GM19023 (cell line): ENCODE measurements around the gene STRN3.
"Not testable (repeated sequence)": the region's sequence is repeated elsewhere in the genome, so short reads cannot be mapped to it uniquely, and the experiment has no call there.

Experiments used
- ATAC-seq: cut with Tn5 transposase; IDR thresholded peaks from one replicate; pipeline ENCODE4 v1.9.1; 2021; ENCODE audit warnings: mild to moderate bottlenecking, moderate library complexity; ENCODE audit not compliant: unreplicated experiment

STRN3 gene

DNA sequence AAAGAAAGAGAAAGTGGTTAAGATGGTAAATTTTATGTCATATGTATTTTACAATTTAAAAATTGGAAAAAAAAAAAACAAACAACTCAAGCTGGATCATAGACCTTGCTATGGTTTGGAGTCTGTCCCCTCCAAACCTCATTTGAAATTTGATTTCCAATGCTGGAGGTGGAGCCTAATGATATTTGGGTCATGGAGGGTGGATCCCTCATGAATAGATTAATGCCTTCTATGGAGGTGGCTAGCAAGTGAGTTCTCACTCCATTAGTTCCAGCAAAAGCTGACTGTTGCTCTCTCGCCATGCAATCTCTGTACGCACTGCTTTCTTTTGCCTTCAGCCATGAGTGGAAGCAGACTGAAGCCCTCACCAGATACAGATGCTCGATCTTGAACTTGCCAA is 22.9 kb downstream of the STRN3 start:
- ATAC-seq = no peak

DNA sequence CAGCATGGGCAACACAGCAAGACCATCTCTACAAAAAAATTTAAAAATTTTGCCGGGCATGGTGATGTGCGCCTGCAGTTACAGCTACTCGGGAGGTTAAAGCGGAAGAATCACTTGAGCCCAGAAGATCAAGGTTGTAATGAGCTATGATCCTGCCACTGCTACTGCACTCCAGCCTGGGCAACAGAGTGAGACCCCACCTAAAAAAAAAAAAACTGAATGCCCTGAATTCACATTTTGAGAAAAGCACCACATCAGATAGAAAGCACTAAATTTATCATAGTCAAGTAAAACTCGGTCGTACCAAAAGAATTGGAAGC is 24.9 kb downstream of the STRN3 start:
- no peak for ATAC-seq

DNA sequence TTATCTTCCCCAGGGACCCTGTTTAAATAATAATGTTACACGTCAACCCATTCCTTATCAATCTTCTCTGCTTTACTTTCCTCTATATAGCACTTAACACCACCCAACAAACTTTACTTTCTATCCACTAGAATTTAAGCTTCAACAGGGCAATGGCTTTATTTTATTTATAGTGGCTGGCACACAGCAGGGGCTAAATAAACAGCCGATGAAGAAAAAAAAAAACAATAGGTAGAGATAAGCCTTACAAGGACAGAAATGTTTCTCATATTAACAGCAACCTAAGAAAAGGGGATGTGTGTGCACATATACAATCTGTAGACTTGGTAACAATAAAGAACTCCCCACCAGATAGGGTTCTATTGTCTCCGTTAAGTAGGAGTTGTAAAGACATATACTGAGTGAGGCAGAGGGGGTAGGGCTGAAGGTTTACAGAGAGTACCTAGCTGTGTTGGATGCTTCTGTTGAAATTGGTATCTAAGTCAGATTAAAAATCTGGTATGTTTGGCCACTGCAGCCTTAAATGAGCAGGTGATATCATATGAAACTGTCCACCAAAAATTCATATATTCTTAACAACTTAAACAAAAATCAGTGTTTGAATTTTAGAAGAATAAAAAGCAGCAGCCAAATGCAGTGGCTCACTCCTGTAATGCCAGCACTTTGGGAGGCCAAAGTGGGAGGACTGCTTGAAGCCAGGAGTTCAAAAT is 25.4 kb downstream of the STRN3 start:
- no peak for ATAC-seq

DNA sequence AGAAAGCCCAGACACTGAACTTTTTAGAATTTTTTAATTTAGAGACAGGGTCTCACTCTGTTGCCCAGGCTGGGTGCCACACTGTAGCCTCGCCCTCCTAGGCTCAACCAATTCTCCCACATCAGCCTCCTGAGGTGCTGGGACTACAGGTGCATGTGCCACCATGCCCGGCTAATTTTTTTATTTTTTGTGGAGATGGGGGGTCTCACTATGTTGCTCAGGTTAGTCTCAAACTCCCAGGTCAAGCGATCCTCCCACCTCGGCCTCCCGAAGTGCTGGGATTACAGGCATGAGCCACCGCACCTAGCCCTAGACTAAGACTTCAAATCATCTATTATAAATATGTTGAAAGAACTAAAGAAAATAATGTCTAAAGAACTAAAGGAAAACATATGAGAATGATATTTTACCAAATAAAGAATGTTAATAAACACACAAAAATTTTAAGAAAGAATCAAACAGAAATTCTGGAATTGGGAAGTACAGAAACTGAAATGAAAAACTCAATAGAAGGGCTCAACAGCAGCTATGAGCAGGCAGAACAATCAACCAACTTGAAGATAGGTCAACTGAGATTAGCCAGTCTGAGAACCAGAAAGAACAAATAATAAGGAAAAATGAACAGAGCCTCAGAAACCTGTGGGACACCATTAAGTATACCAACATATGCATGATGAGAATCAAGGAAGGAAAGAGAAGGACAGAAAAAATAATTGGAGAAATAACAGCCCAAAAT is 27.0 kb downstream of the STRN3 start:
- no peak for ATAC-seq

DNA sequence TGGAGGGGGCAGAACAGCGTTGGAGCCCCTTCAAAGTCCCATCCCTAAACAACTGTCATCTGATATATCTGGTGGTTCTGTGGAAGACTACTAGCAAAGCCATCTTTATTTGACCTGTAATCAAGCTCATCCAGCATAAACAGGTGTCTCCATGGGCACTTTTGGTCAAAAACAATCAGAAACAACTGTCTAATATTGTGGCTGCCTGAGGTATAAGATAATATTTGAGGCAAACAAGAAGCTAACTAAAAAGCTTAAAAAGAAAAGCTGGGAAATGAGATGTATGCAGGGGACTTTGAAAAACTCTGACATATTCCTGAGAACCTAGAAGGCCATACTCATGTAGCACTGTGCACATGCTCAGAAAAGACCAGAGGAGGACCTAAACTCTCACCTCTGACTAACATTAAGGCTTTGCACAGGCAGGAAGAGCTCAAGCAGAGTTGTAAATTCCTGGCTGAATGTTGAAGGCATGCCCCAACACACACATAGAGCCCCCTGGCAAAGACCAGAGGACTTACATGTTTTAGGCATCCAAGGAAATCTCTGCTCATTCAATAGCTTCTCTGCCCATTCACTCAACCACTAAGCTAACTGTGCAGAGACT is 28.0 kb downstream of the STRN3 start:
- no peak for ATAC-seq

DNA sequence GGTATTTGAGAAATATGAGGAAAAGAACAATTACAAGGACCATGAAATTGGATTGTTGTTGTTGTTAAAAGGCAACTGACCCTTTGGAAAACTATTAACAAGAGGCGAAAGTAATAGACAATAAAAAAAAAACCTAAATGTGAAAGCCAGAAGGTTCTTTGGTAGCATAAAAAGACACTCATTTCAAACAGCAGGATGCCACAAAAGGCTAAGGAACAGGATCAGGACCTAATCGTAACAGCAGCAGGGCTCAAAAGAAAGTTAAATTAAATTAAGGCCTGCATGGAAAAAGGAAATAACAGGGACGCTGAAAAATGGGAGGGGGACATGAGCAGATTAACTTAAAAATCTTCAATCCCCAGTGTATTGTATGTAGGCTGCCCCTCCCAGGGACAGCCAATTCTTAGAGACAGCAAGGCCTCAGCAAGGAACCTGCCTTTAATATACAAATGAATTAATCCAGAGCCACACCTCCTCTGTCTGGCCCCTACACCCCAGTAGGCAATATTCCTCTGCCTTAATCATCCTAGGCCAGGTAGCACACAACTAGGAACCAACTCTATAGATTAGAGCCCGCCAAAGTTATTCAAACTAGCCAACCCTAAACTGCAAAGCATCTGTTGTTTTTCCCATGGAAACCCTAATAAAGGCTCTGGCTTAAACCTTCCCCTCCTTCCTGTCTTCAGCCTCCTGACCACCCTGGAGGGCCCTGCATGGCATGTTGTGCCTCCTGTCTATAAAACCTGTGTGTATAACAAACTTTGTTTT is 29.1 kb downstream of the STRN3 start:
- ATAC-seq = no peak

DNA sequence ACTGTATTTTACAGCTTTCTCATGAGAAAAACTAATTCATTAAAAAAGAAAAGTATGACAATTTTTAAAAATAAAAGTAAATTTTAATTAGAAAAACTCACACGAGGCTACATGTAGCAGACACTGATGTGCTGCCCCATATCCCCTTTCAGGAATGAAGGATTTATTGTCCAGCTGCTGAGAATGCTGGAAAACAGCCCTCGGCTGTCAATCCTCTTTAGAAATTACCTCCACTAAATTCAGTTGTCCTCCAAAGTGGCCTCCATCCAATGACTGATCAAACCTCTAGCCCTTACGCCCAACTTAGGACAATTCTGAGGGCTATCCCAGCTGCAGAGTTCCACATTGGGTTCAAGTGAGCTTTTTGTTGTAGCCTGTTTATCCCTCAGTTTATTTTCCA is 30.5 kb downstream of the STRN3 start:
- ATAC-seq = no peak

DNA sequence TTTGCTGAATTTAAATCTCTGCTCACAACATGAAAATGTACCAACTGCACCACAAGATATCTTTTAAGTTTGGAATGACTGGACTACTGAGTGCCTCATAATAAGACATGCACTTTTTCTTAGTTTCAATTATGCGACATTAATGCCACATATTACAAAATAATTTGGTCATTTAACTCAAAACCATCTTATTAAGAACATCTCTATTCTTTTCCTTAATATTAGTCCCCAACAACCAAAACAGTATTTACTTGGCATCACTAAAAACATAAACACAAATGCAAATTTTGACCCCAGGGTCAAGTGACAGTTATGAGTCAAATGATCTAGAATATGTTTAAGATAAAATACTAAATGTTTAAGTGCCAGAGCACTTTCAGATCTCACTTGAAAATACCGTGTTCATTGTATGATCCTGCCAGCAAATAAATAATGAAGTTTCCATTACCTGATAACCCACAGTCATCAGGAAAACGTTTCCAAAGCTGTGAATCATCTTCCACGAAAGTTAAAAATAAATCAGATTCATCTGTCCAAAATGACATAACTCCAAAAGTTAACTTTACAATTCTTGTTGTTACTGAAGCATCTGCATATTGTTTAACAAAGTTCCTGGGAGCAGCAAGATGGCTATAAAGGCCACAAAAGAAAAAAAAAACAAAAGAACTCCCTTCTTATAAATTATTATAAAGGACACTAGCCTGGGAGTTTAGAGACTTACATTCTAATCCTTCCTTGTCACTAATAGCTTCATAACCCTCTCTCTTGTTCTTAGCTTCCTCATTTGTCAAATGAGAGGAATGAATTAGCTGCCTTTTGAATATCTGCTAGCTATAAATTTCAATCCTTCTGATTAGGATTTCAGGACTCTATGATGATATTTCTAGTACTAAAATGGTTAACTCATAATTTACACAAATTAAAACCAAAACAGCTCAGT is 31.2 kb downstream of the STRN3 start:
- peak; percentile 51 for ATAC-seq

DNA sequence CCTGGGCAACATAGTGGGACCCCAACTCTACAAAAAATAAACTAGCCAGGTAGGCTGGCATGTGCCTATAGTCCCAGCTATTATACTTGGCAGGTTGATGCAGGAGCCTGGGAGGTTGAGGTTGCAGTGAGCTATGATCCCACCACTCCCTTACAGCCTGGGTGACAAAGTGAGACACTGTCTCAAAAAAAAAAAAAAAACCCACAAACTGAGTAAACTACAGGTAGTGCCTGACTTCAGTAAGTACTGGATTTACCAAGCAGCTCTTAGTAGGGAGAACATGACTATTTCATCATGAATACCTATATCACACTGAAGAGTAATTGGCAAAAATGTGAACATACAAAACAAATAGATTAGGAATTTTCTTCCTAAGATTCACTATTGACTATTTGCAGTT is 33.1 kb downstream of the STRN3 start:
- no peak for ATAC-seq

DNA sequence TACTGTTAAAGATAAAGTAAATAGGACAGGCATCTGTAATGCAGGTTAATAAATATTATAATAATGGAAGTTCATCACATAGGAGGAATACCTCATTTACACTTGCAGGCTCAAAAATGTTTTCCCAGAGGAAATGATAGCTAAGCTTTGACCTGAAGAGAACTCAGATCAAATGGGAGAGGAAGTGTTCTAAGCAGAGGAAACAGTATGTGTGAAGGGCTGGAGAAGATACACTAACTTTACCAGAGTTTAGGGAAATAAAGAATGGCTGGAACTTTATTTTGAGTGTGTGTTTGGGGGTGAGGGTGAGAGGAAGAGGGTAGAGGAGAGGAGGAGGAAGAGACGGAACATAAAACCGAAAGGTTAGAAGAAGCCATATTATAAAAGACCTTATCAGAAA is 34.8 kb downstream of the STRN3 start:
- no peak for ATAC-seq

DNA sequence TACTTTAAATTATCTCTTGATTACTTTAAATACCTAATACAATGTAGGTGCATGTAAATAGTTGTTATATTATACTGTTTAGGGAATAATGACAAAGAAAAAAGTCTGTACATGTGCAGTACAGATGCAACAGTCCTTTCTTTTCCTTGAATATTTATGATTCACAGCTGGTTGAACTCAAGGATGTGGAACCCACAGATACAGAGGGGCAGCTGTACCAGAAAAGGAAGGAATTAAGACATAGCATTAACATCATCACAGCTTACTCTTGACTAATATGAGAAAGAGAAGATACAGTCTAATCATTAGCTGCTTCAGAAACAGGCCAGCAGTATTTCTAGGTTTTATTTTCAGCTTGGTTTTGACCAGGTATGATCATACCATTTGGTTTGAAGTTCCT is 35.4 kb downstream of the STRN3 start:
- no peak for ATAC-seq

DNA sequence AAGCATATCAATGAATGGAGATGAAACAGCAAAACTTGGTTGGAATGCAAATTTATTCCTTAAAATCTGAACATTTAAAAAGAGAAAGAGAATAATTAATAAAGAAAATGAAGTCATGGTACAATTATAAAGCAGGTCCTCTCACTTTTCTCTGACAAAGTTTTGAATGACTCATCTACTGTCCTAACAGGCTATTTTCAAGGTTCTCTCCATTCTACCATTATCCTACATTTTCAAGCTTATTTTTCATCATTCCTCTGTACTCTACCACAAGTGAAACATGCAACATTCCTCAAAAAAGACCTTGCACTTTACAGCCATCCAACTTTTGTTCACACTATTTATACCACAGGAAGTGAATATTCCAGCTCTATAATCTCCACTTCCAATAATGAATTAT is 37.7 kb downstream of the STRN3 start:
- ATAC-seq = no peak

DNA sequence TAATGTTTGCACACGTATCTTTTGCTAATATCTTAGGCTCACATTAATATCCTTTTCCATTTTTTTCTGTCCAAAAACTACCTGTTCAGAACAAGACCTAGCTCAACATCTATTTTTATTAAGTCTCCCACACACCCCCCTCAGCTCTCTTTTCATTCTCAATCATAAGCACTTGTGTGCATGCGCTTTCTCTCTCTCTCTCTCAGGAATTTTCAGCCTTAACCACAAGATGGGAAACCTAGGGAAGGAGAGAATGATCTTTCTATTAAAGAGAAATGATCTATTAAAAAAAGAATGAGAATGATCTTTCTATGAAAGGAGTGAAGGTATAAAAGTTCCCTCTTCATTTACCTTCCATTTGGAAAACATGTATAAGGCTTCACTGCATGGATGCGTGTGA is 40.4 kb downstream of the STRN3 start:
- no peak for ATAC-seq

DNA sequence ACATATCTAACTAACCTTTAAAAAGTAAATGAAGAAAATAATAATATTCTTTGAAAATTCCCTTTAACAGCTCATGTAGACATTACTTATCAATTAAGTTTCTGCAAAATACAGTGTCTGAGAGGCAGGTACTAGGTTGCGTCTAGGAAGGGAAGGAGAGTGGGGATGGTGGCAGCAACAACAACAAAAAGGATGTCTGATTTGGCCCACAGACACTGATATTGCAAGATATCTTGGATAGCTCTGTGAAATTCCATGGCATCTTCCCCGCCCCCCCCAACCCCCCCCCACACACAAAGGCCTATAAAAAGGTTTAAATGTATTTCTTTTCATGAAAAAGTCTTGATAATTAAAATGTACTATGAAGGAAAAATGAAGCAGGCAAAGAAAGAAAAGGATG is 42.3 kb downstream of the STRN3 start:
- ATAC-seq = no peak

DNA sequence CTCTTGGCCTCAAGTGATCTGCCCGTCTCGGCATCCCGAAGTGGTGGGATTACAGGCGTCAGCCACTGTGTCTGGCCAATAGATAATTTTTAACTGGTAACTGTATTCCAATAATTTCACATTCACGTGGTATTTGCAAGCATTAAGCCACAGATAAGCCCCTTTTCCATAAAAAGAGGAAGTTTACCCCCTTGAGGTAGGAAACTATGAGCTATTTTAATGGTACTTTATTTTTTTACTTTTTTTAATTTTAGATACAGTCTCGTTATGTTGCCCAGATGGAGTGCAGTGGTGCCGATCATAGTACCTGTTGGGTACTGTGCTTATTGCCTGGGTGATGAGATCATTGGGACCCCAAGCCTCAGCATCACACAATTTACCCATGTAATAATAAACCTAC is 43.6 kb downstream of the STRN3 start:
- ATAC-seq = no peak

DNA sequence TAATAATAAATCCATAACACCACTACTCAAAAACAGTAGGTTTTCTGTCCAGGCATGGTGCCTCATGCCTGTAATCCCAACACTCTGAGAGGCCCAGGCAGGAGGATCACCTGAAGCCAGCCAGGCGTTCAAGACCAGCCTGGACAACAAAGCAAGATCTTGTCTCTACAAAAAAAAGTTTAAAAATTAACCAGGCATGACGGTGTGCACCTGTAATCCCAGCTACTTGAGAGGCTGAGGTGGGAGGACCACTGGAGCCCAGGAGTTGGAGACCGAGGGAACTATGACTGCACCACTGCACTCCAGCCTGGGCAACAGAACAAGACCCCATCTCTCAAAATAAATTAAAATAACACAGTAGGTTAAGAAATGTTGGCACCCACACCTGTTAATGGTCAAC is 45.2 kb downstream of the STRN3 start:
- no peak for ATAC-seq

DNA sequence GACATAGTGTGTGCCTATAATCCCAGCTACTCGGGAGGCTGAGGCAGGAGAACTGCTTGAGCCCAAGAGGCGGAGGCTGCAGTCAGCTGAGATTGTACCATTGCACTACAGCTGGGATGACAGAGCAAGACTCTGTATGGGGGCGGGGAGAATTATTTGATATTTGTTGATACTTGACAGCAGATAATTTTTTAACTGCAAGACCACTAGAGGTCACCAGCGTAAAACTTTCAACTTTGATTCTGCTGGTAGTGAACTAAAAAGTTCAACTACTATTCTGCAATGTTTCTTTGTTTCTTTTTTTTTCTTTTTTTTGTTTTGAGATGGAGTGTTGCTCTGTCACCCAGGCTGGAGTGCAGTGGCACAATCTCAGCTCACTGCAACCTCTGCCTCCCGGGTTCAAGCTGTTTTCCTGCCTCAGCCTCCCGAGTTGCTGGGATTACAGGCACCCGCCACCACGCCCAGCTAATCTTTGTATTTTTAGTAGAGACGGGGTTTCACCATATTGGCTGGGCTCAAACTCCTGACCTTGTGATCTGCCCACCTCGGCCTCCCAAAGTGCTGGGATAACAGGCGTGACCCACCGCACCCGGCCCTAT is 46.0 kb downstream of the STRN3 start:
- not testable (repeated sequence) for ATAC-seq

DNA sequence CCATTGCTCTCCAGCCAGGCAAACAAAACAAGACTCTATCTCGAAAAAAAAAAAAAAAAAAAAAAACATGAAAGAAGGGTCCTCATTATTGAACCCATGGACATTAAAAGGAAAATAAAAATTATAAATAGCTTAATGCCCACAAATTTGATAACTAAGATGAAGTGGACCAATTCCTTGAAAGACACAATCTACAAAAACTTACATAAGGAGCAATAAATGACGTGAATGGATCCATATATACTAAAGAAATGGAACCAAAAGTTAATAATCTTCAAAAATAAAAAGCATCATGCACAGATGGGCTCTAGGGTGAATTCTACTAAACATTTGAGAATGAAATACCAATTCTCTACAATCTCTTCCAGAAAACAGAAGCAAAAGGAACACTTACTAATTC is 48.4 kb downstream of the STRN3 start:
- ATAC-seq = no peak

DNA sequence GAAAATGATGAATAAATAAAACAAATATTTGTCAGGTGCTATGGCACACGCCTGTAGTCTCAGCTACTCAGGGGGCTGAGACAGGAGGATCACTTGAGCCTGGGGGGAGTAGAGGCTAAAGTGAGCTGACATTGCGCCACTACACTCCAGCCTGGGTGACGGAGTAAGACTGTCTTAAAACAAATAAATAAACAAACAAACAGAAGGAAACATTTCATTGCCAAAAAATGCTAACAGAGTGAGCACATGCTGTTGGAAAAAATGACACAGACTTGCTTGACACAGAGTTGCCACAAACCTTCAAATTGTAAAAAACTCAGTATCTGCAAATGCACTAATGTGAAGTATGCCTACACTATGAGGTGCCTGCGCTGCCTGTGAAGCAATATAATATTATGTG is 51.6 kb downstream of the STRN3 start:
- no peak for ATAC-seq

DNA sequence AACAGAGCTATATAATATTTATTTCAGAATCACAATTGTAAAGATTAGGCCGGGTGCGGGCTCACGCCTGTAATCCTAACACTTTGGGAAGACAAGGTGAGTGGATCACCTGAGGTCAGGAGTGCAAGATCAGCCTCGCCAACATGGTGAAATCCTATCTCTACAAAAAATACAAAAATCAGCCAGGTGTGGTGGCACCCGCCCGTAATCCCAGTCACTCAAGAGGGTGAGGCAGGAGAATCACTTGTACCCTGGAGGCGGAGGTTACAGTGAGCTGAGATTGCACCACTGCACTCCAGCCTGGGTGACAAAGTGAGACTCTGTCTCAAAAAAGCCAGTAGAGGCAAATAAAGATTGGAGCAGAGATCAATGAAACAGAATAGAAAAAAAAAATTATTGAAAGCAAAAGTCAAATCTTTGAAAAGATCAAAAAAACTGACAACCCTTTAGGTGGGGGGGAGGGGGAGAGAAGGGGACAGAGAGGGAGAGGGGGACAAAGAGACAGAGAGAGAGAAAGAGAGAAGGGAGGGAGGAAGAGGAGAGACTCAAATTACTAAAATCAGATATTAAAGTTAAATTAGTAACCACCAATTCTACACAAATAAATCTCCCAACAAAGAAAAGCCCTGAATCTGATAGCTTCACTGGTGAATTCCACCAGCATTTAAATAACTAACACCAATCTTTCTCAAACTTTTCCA is 53.1 kb downstream of the STRN3 start:
- ATAC-seq = no peak
